Nephron (organoid): ENCODE data around the gene PTPRE.
A peak's percentile ranks its signal among the peaks of the same experiment; 100 is the strongest.

Experiments used
- H3K27ac Mint-ChIP-seq, 3 experiments: 2 replicates each; pipeline ENCODE4 v1.8.0; 2020; ENCODE audit warnings: mixed read lengths in 3 of 3, mild to moderate bottlenecking in 2 of 3, moderate library complexity in 1 of 3
- H3K27me3 Mint-ChIP-seq: 2 replicates; pipeline ENCODE4 v1.8.0; 2021; ENCODE audit warnings: low read depth, mild to moderate bottlenecking, moderate library complexity, mixed read lengths
- H3K36me3 Mint-ChIP-seq: 2 replicates; pipeline ENCODE4 v1.8.0; 2020; ENCODE audit warnings: low read depth, mixed read lengths
- H3K4me1 Mint-ChIP-seq: 2 replicates; pipeline ENCODE4 v1.8.0; 2020; ENCODE audit warnings: mixed read lengths
- H3K4me3 Mint-ChIP-seq, 3 experiments: 2 replicates each; pipeline ENCODE4 v1.8.0; 2020; ENCODE audit warnings: mild to moderate bottlenecking in 3 of 3, mixed read lengths in 3 of 3, moderate library complexity in 2 of 3
- H3K9me3 Mint-ChIP-seq: 2 replicates; pipeline ENCODE4 v1.8.0; 2020; ENCODE audit warnings: mixed read lengths
- CTCF ChIP-seq, 3 experiments: fragments of 200-600 bp; sonication (generic); IDR thresholded peaks; one replicate each; pipeline ENCODE4 v1.5.0; 2021; ENCODE audit warnings: antibody characterized with exemption in 3 of 3; ENCODE audit not compliant: unreplicated experiment in 3 of 3

PTPRE gene

GRCh38 chr10:128066870-128067382, 160.0 kb downstream of the PTPRE start:
- peaks cover 13% of the 10 kb centered on the region for H3K27me3 Mint-ChIP-seq
- no peak for TF ChIP-seq CTCF (IDR thresholded peaks at IDR 0.05; ENCODE audit: unreplicated experiment in 3 of 3)
- peaks cover 9% of the 10 kb centered on the region for H3K36me3 Mint-ChIP-seq
- no peak overlapping the region for H3K27ac Mint-ChIP-seq
- H3K4me1 Mint-ChIP-seq, result peaks cover 20% of the 10 kb centered on the region
- no peak overlapping the region for H3K4me3 Mint-ChIP-seq
- H3K9me3 Mint-ChIP-seq, result no peaks in the 10 kb centered on the region

GRCh38 chr10:128067691-128068397, 160.9 kb downstream of the PTPRE start:
- Mint-ChIP-seq H3K4me1 (peaks cover 12% of the 10 kb centered on the region), H3K27ac (no peak overlapping the region), H3K27me3 (peaks cover 13% of the 10 kb centered on the region), H3K4me3 (no peak overlapping the region), H3K36me3 (peaks cover 9% of the 10 kb centered on the region), H3K9me3 (no peaks in the 10 kb centered on the region)
- no peak for TF ChIP-seq CTCF (IDR thresholded peaks at IDR 0.05; ENCODE audit: unreplicated experiment in 3 of 3)

- Mint-ChIP-seq H3K9me3 (no peaks in the 10 kb centered on the region), H3K36me3 (peaks cover 9% of the 10 kb centered on the region), H3K27me3 (peaks cover 13% of the 10 kb centered on the region), H3K27ac (no peak overlapping the region), H3K4me1 (peaks cover 4% of the 10 kb centered on the region), H3K4me3 (no peak overlapping the region)
- no peak for TF ChIP-seq CTCF (IDR thresholded peaks at IDR 0.05; ENCODE audit: unreplicated experiment in 3 of 3)
Measured at GRCh38 chr10:128068398-128069285, 161.7 kb downstream of the PTPRE start.

GRCh38 chr10:128069351-128070051, 162.6 kb downstream of the PTPRE start:
- Mint-ChIP-seq H3K27ac (no peak overlapping the region), H3K4me3 (no peak overlapping the region), H3K9me3 (no peaks in the 10 kb centered on the region), H3K4me1 (peaks cover 3% of the 10 kb centered on the region), H3K36me3 (peaks cover 13% of the 10 kb centered on the region), H3K27me3 (peaks cover 13% of the 10 kb centered on the region)
- peak; percentile 76 to 85 (median 84) for TF ChIP-seq CTCF (IDR thresholded peaks at IDR 0.05; ENCODE audit: unreplicated experiment in 3 of 3)

GRCh38 chr10:128070161-128070560, 163.3 kb downstream of the PTPRE start:
- Mint-ChIP-seq H3K9me3 (no peaks in the 10 kb centered on the region), H3K27ac (no peak overlapping the region), H3K4me3 (no peak overlapping the region), H3K4me1 (no peaks in the 10 kb centered on the region), H3K36me3 (peaks cover 18% of the 10 kb centered on the region), H3K27me3 (peaks cover 13% of the 10 kb centered on the region)
- TF ChIP-seq CTCF (IDR thresholded peaks at IDR 0.05; ENCODE audit: unreplicated experiment in 3 of 3), result no peak
